H9 (cell line): ENCODE measurements around the gene CELSR2. TPM values are rescaled to one million over a fixed set of nuclear protein-coding genes. Genes with fewer than 3 reads are reported as not detected.

Experiments used
- DNase-seq: peaks from one replicate; pipeline ENCODE4 v3.0.0-alpha.2; 2017
- H2AFZ ChIP-seq: one replicate; pipeline ENCODE4 v1.6.1; 2013; ENCODE audit warnings: mild to moderate bottlenecking, low read length, control low read depth, moderate library complexity
- H2AK5ac ChIP-seq: 2 replicates; pipeline ENCODE4 v1.6.1; 2013; ENCODE audit warnings: low read length, control low read depth, mixed read lengths; ENCODE audit not compliant: insufficient read length
- H2BK120ac ChIP-seq: one replicate; pipeline ENCODE4 v1.6.1; 2013; ENCODE audit warnings: low read depth, mild to moderate bottlenecking, low read length, control low read depth, inconsistent platforms; ENCODE audit not compliant: poor library complexity, severe bottlenecking
- H2BK12ac ChIP-seq: 2 replicates; pipeline ENCODE4 v1.6.1; 2013; ENCODE audit warnings: low read length, control low read depth, mixed read lengths, low read depth; ENCODE audit not compliant: insufficient read length
- H2BK15ac ChIP-seq: 2 replicates; pipeline ENCODE4 v1.6.1; 2013; ENCODE audit warnings: low read depth, low read length, control low read depth
- H2BK20ac ChIP-seq: one replicate; pipeline ENCODE4 v1.6.1; 2013; ENCODE audit warnings: low read depth, mild to moderate bottlenecking, low read length, control low read depth, inconsistent platforms; ENCODE audit not compliant: poor library complexity, severe bottlenecking
- H2BK5ac ChIP-seq: 2 replicates; pipeline ENCODE4 v1.6.1; 2013; ENCODE audit warnings: low read length, control low read depth, mixed read lengths; ENCODE audit not compliant: insufficient read length
- H3K14ac ChIP-seq: 2 replicates; pipeline ENCODE4 v1.6.1; 2013; ENCODE audit warnings: low read length, control low read depth; ENCODE audit not compliant: insufficient read depth
- H3K18ac ChIP-seq: 2 replicates; pipeline ENCODE4 v1.6.1; 2013; ENCODE audit warnings: low read depth, mild to moderate bottlenecking, mixed read lengths, low read length, control low read depth; ENCODE audit not compliant: insufficient read length
- H3K23ac ChIP-seq: 2 replicates; pipeline ENCODE4 v1.6.1; 2013; ENCODE audit warnings: low read length, control low read depth, mixed read lengths, low read depth; ENCODE audit not compliant: insufficient read length
- H3K23me2 ChIP-seq: 2 replicates; pipeline ENCODE4 v1.6.1; 2013; ENCODE audit warnings: low read depth, mild to moderate bottlenecking, mixed read lengths, low read length, control low read depth; ENCODE audit not compliant: insufficient read length, poor library complexity, severe bottlenecking
- H3K27ac ChIP-seq: 2 replicates; pipeline ENCODE4 v1.5.1; 2013; ENCODE audit warnings: low read length, control low read depth, mixed read lengths, low read depth; ENCODE audit not compliant: insufficient read length
- H3K27me3 ChIP-seq: 2 replicates; pipeline ENCODE4 v1.6.1; 2013; ENCODE audit warnings: low read length, control low read depth, inconsistent platforms; ENCODE audit not compliant: insufficient read depth
- H3K4ac ChIP-seq: 2 replicates; pipeline ENCODE4 v1.6.1; 2013; ENCODE audit warnings: low read depth, mild to moderate bottlenecking, control low read depth, inconsistent platforms, low read length, moderate library complexity
- H3K4me1 ChIP-seq: 2 replicates; pipeline ENCODE4 v1.6.1; 2013; ENCODE audit warnings: low read length, control low read depth, inconsistent platforms; ENCODE audit not compliant: insufficient read depth
- H3K4me2 ChIP-seq: 2 replicates; pipeline ENCODE4 v1.6.1; 2013; ENCODE audit warnings: low read length, control low read depth, mixed read lengths; ENCODE audit not compliant: insufficient read length, insufficient read depth
- H3K56ac ChIP-seq: 2 replicates; pipeline ENCODE4 v1.6.1; 2013; ENCODE audit warnings: low read depth, mild to moderate bottlenecking, mixed read lengths, low read length, control low read depth; ENCODE audit not compliant: insufficient read length
- H3K79me1 ChIP-seq: 2 replicates; pipeline ENCODE4 v1.6.1; 2013; ENCODE audit warnings: low read depth, mild to moderate bottlenecking, moderate library complexity, low read length, control low read depth, inconsistent platforms; ENCODE audit not compliant: insufficient read depth, poor library complexity, severe bottlenecking
- H3K79me2 ChIP-seq: 2 replicates; pipeline ENCODE4 v1.6.1; 2013; ENCODE audit warnings: low read length, control low read depth, inconsistent platforms; ENCODE audit not compliant: insufficient read depth
- H3K9ac ChIP-seq: 2 replicates; pipeline ENCODE4 v1.6.1; 2013; ENCODE audit warnings: low read length, control low read depth, mixed read lengths; ENCODE audit not compliant: insufficient read length; ENCODE audit errors: extremely low read depth
- H3K9me3 ChIP-seq: one replicate; pipeline ENCODE4 v1.6.1; 2013; ENCODE audit warnings: low read depth, low read length, inconsistent platforms; ENCODE audit not compliant: control insufficient read depth
- H3T11ph ChIP-seq: one replicate; pipeline ENCODE4 v1.6.1; 2013; ENCODE audit warnings: mild to moderate bottlenecking, low read length, control low read depth, inconsistent platforms
- H4K20me1 ChIP-seq: one replicate; pipeline ENCODE4 v1.6.1; 2013; ENCODE audit not compliant: control insufficient read depth, insufficient read length, insufficient read depth
- H4K5ac ChIP-seq: 2 replicates; pipeline ENCODE4 v1.6.1; 2013; ENCODE audit warnings: low read depth, mild to moderate bottlenecking, mixed read lengths, low read length, control low read depth; ENCODE audit not compliant: insufficient read length
- H4K8ac ChIP-seq: replicated peaks from 2 replicates; pipeline ENCODE4 v1.6.1; 2013; ENCODE audit warnings: low read length, control low read depth, mixed read lengths, low read depth; ENCODE audit not compliant: insufficient read length
- H4K91ac ChIP-seq: 2 replicates; pipeline ENCODE4 v1.6.1; 2013; ENCODE audit warnings: low read depth, mild to moderate bottlenecking, moderate library complexity, mixed read lengths, low read length, control low read depth; ENCODE audit not compliant: insufficient read length
- H3K27ac Mint-ChIP-seq, 3 experiments: 2 replicates in 2 of 3; 3 replicates in 1 of 3; pipeline ENCODE4 v1.8.0; 2020 to 2021; ENCODE audit warnings: mixed read lengths in 3 of 3, mild to moderate bottlenecking in 1 of 3, moderate library complexity in 1 of 3
- H3K27me3 Mint-ChIP-seq: 2 replicates; pipeline ENCODE4 v1.8.0; 2021; ENCODE audit warnings: low read depth, mild to moderate bottlenecking, moderate library complexity, mixed read lengths
- H3K36me3 Mint-ChIP-seq, 3 experiments: 2 replicates in 2 of 3; 3 replicates in 1 of 3; pipeline ENCODE4 v1.8.0; 2020 to 2021; ENCODE audit warnings: low read depth in 3 of 3, mixed read lengths in 3 of 3; ENCODE audit not compliant: insufficient read depth in 1 of 3
- H3K4me1 Mint-ChIP-seq, 2 experiments: 2 replicates each; pipeline ENCODE4 v1.8.0; 2020; ENCODE audit warnings: mixed read lengths in 2 of 2
- H3K4me3 Mint-ChIP-seq, 2 experiments: 2 replicates in 1 of 2; 3 replicates in 1 of 2; pipeline ENCODE4 v1.8.0; 2020 to 2021; ENCODE audit warnings: mild to moderate bottlenecking in 2 of 2, mixed read lengths in 2 of 2, moderate library complexity in 1 of 2
- H3K9me3 Mint-ChIP-seq, 2 experiments: 2 replicates in 1 of 2; 3 replicates in 1 of 2; pipeline ENCODE4 v1.8.0; 2020; ENCODE audit warnings: mild to moderate bottlenecking in 2 of 2, mixed read lengths in 2 of 2, moderate library complexity in 1 of 2
- CTCF ChIP-seq: fragments of 200-600 bp; sonication (generic); conservative IDR thresholded peaks from 3 replicates; pipeline ENCODE4 v1.8.0; 2021; ENCODE audit warnings: antibody characterized with exemption, mild to moderate bottlenecking
- WGBS: extraction: QIAGEN DNeasy Blood & Tissue Kit; methylation state at CpG from one replicate; pipeline ENCODE4 v1.1.7; 2013; ENCODE audit warnings: missing lambda C conversion rate, low lambda C conversion rate, mixed read lengths; ENCODE audit not compliant: insufficient read length; ENCODE audit errors: extremely low coverage; 5-methylcytosine and 5-hydroxymethylcytosine counted together
- total RNA-seq: library from RNA; stranded (reverse); gene quantifications from 2 replicates; pipeline ENCODE4 v1.2.1, GENCODE V29; 2021

The CELSR2 gene
- total RNA-seq, 1 experiment from 2014 or later = 29.2 TPM

GRCh38 chr1:109248444-109248796, 919 bp upstream of the CELSR2 start:
- H2AFZ ChIP-seq = no peak overlapping the region
- no peak for TF ChIP-seq CTCF
- no peak overlapping the region for H2BK20ac ChIP-seq
- H3K23me2 ChIP-seq = no peaks in the 10 kb centered on the region
- H3K79me2 ChIP-seq = no peaks in the 10 kb centered on the region; the same call in 1 of the 2 replicates
- no peak overlapping the region for H3K23ac ChIP-seq
- H4K5ac ChIP-seq = no peak overlapping the region
- H3K56ac ChIP-seq = no peak overlapping the region
- H3K27me3 Mint-ChIP-seq = peaks cover 49% of the 10 kb centered on the region
- H3K27ac ChIP-seq = no peak overlapping the region
- H3T11ph ChIP-seq = no peak overlapping the region
- peaks cover 4% of the 10 kb centered on the region; the same call in 1 of the 2 replicates for H3K27me3 ChIP-seq
- H3K27ac Mint-ChIP-seq = no peak overlapping the region
- H3K4me1 ChIP-seq = no peaks in the 10 kb centered on the region
- no peak overlapping the region for H2BK120ac ChIP-seq
- H2BK15ac ChIP-seq = no peak overlapping the region
- H3K9ac ChIP-seq = no peak overlapping the region
- H4K8ac ChIP-seq = no peak overlapping the region
- no peak overlapping the region for H2BK12ac ChIP-seq
- peaks cover 19 to 22% of the 10 kb centered on the region in 2 experiments for H3K4me1 Mint-ChIP-seq
- H4K20me1 ChIP-seq = no peaks in the 10 kb centered on the region
- peaks cover 14 to 21% of the 10 kb centered on the region in 2 experiments for H3K9me3 Mint-ChIP-seq
- no peak overlapping the region for H2BK5ac ChIP-seq
- H3K4me3 Mint-ChIP-seq = peak overlapping the region in 1 of 2 experiments; percentile 32; a peak in 2 of 5 replicates
- H3K79me1 ChIP-seq = no peaks in the 10 kb centered on the region
- no CpG with 5 or more reads among the region's 7 CpGs for WGBS
- H3K36me3 Mint-ChIP-seq = peaks cover 22 to 30% (median 25%) of the 10 kb centered on the region in 3 experiments
- no peak for DNase-seq
- H3K18ac ChIP-seq = peak overlapping the region; percentile 39
- H3K4me2 ChIP-seq = no peak overlapping the region
- H3K4ac ChIP-seq = no peak overlapping the region
- H3K14ac ChIP-seq = no peak overlapping the region; the same call in 1 of the 2 replicates
- H4K91ac ChIP-seq = no peak overlapping the region
- no peak overlapping the region for H2AK5ac ChIP-seq
- no peaks in the 10 kb centered on the region for H3K9me3 ChIP-seq
